SU-DHL-6 (cell line): ENCODE measurements around the gene KCND3.

Experiments
- H2AFZ ChIP-seq: fragments of 200-600 bp; sonication (generic); 2 replicates; pipeline ENCODE4 v1.6.1; 2014; ENCODE audit warnings: low read depth, mild to moderate bottlenecking, moderate library complexity, mixed read lengths, antibody characterized with exemption, low read length; ENCODE audit not compliant: severe bottlenecking
- H3F3A ChIP-seq: fragments of 200-600 bp; shearing (Covaris generic); 2 replicates; pipeline ENCODE4 v1.6.0; 2016; ENCODE audit warnings: antibody characterized with exemption, mild to moderate bottlenecking; ENCODE audit not compliant: insufficient read depth
- H3K27ac ChIP-seq: fragments of 200-600 bp; sonication (generic); 2 replicates; pipeline ENCODE4 v1.5.1; 2016; ENCODE audit warnings: low read depth, mild to moderate bottlenecking, low read length, moderate library complexity, mixed read lengths
- H3K27me3 ChIP-seq: fragments of 200-600 bp; sonication (generic), shearing (Covaris generic); 2 replicates; pipeline ENCODE4 v1.6.0; 2014; ENCODE audit warnings: mild to moderate bottlenecking, low read length
- H3K36me3 ChIP-seq: fragments of 200-600 bp; sonication (generic); 2 replicates; pipeline ENCODE4 v1.6.1; 2014; ENCODE audit warnings: mild to moderate bottlenecking, low read length, mixed read lengths
- H3K4me2 ChIP-seq: fragments of 300-600, 200-600 bp; shearing (Covaris generic), sonication (generic); 2 replicates; pipeline ENCODE4 v1.6.0; 2014; ENCODE audit warnings: low read length, low read depth, mild to moderate bottlenecking; ENCODE audit not compliant: poor library complexity, severe bottlenecking
- H3K4me3 ChIP-seq: fragments of 200-600 bp; sonication (generic); 2 replicates; pipeline ENCODE4 v1.5.1; 2014; ENCODE audit warnings: antibody characterized with exemption, low read length, mild to moderate bottlenecking, mixed read lengths; ENCODE audit not compliant: insufficient read depth, poor library complexity, severe bottlenecking
- H3K79me2 ChIP-seq: fragments of 200-600 bp; sonication (generic); 2 replicates; pipeline ENCODE4 v1.6.1; 2014; ENCODE audit warnings: mild to moderate bottlenecking, low read length, moderate library complexity; ENCODE audit not compliant: insufficient read depth
- H3K9ac ChIP-seq: fragments of 200-600 bp; sonication (generic); 2 replicates; pipeline ENCODE4 v1.7.0; 2014; ENCODE audit warnings: mild to moderate bottlenecking, low read length
- H3K9me2 ChIP-seq: fragments of 200-600 bp; sonication (generic); replicated peaks from 2 replicates; pipeline ENCODE4 v1.6.1; 2014; ENCODE audit warnings: low read length; ENCODE audit not compliant: insufficient read depth
- H3K9me3 ChIP-seq: fragments of 200-600 bp; sonication (generic); 2 replicates; pipeline ENCODE4 v1.6.1; 2014; ENCODE audit warnings: low read length, mixed read lengths; ENCODE audit not compliant: insufficient read depth
- H4K20me1 ChIP-seq: fragments of 200-600 bp; sonication (generic); 2 replicates; pipeline ENCODE4 v1.6.1; 2014; ENCODE audit warnings: low read depth, mild to moderate bottlenecking, antibody characterized with exemption, low read length, moderate library complexity, mixed read lengths
- CTCF ChIP-seq: fragments of 200-600 bp; sonication (generic); IDR thresholded peaks from one replicate; pipeline ENCODE4 v1.5.1; 2017; ENCODE audit warnings: antibody characterized with exemption, mild to moderate bottlenecking, low read length, moderate library complexity; ENCODE audit not compliant: insufficient read depth, poor library complexity, severe bottlenecking
- EZH2phosphoT487 ChIP-seq: fragments of 200-600 bp; sonication (generic), shearing (Covaris generic); conservative IDR thresholded peaks from 2 replicates; pipeline ENCODE4 v1.6.1; 2018; ENCODE audit warnings: mild to moderate bottlenecking, antibody characterized with exemption, low read length, moderate library complexity, mixed read lengths

KCND3 gene

GRCh38 chr1:112026016-112026415 lies 36.5 kb upstream of the KCND3 start:
- no peaks in the 10 kb centered on the region for H3K36me3 ChIP-seq
- H2AFZ ChIP-seq = no peak overlapping the region
- no peaks in the 10 kb centered on the region for H3K9me3 ChIP-seq
- H4K20me1 ChIP-seq = no peaks in the 10 kb centered on the region
- H3K27ac ChIP-seq = no peak overlapping the region
- no peak overlapping the region for H3K4me2 ChIP-seq
- no peak overlapping the region for H3K9ac ChIP-seq
- H3K27me3 ChIP-seq = no peaks in the 10 kb centered on the region
- TF ChIP-seq CTCF = no peak
- H3K9me2 ChIP-seq = no peaks in the 10 kb centered on the region
- H3K79me2 ChIP-seq = no peaks in the 10 kb centered on the region
- no peak overlapping the region for H3K4me3 ChIP-seq
- no peaks in the 10 kb centered on the region for H3F3A ChIP-seq

GRCh38 chr1:112021263-112021662 lies 31.8 kb upstream of the KCND3 start:
- Histone ChIP-seq H3K27me3 (no peaks in the 10 kb centered on the region), H3K9me2 (no peaks in the 10 kb centered on the region), H4K20me1 (no peaks in the 10 kb centered on the region), H3K4me3 (no peak overlapping the region), H3K27ac (no peak overlapping the region), H3K9ac (no peak overlapping the region), H3K4me2 (no peak overlapping the region), H3K9me3 (no peaks in the 10 kb centered on the region), H2AFZ (no peak overlapping the region), H3F3A (no peaks in the 10 kb centered on the region), H3K36me3 (no peaks in the 10 kb centered on the region), H3K79me2 (no peaks in the 10 kb centered on the region)
- TF ChIP-seq CTCF (no peak), EZH2phosphoT487 (no peak)

GRCh38 chr1:112017183-112017582 lies 27.7 kb upstream of the KCND3 start:
- Histone ChIP-seq H3K27me3 (no peaks in the 10 kb centered on the region), H3K9ac (no peak overlapping the region), H3K79me2 (no peaks in the 10 kb centered on the region), H3K9me3 (no peaks in the 10 kb centered on the region), H3K27ac (no peak overlapping the region), H3K4me3 (no peak overlapping the region), H4K20me1 (no peaks in the 10 kb centered on the region), H2AFZ (no peak overlapping the region), H3K36me3 (no peaks in the 10 kb centered on the region), H3K9me2 (no peaks in the 10 kb centered on the region), H3K4me2 (no peak overlapping the region), H3F3A (no peaks in the 10 kb centered on the region)
- TF ChIP-seq CTCF = no peak
- TF ChIP-seq EZH2phosphoT487 = no peak

DNA sequence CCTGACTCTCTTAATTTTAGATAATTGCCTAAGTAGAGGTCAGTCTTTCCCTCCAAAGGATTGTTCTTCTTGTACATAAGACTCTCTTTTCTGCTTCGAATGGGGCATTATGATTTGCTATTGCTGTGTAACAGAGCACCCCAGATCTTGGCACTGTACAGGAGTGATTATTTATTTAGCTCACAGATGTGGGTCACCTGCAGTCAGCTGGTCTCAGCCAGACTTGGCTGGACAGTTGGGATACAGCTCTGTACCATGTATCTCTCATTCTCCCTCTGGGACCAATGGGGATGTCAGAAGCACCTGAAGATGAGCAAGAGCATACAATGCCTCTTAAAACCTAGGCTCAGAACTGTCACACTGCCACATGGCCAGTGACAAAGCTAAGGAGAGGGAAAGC lies 23.4 kb upstream of the KCND3 start:
- Histone ChIP-seq H3K27ac (no peak overlapping the region), H3K9ac (no peak overlapping the region), H4K20me1 (no peaks in the 10 kb centered on the region), H3K27me3 (no peaks in the 10 kb centered on the region), H3K9me3 (no peaks in the 10 kb centered on the region), H3K4me2 (no peak overlapping the region), H3K9me2 (no peaks in the 10 kb centered on the region), H3F3A (no peaks in the 10 kb centered on the region), H3K36me3 (no peaks in the 10 kb centered on the region), H3K4me3 (no peak overlapping the region), H2AFZ (no peak overlapping the region), H3K79me2 (no peaks in the 10 kb centered on the region)
- TF ChIP-seq EZH2phosphoT487 (no peak), CTCF (no peak)
